Measurements from ENCODE around the gene ENTPD8.

ENTPD8 gene

GRCh38 chr9:137447722-137448601 lies 6.8 kb upstream of the ENTPD8 start:
- DNase-seq (ENCODE audit: low read depth, low spot score): no peak

DNA sequence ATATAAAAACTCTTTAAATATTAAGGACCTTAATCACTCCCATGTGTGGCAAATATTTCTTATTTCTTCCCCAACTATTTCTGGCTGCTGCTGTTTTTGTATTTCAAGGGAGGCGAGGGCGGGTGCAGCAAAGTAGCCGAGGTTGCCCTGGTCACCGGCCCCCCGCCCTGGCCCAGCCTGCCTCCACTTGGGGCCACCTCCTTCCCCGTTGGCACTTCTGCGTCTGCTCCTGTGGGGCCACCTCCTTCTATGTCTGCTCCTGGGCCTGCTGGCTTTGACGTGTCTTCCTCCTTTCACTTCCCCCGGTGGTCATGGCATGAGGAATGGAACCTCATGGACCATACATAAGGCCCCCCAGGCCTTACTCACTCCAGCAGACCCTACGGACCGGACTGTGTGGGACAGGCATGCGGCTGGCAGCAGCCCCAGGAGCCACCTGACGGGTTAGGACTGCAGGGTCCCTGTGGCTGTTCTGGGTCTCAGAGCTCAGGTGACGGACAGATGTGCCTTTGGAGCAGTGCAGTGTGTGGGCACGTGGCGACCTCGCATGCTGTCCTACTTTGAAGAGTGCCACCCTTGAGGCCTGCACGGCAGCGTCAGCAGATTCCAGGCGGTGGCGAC lies 5.8 kb upstream of the ENTPD8 start:
- no peak for DNase-seq (ENCODE audit: low read depth, low spot score)

DNA sequence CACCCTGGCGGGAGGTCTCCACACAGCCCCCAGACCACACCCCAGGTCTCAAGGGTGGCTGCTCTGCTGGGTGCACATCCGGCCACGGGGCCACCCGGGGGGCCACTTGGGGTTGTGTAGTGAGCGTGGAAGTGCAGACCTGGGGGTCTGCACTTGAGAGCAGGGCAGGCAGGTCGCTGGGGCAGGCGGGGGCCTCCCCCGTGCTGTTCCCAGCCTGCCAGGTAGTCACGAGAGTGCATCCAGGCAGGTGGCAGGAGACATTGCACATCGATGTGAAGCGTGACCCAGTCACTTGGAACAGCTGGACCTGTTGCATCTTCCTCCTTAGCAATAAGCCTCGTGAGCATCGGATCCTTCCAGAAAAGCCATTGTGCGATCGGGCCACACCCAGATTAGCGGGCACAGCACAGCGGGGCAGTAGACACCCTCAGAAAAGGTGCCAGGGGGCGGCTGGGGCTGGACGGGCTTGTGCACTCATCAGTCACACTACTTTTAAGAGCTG lies 4.8 kb upstream of the ENTPD8 start:
- no peak for DNase-seq (ENCODE audit: low read depth, low spot score)

- no peak for DNase-seq (ENCODE audit: low read depth, low spot score)
Measured at GRCh38 chr9:137445275-137445807, 4.2 kb upstream of the ENTPD8 start.

- DNase-seq (ENCODE audit: low read depth, low spot score): no peak
Measured at GRCh38 chr9:137444106-137444790, 3.1 kb upstream of the ENTPD8 start.

DNA sequence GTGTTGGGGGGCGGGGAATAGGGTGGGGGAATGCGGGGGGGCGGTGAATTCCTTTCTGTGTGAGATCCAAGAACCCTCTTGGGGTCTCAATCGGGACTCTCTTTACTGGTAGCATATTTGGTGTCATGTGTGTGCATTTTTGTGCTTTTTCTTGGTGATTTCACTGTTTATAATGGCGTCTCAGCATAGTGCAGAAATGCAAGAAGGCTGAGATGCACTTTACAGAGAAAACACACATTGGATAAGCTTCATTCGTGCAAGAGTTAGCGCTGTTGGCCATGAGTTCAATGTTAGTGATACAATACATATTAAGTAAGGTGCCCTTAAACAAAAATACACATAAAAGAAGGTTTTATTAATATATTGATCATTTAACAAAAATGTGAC lies 771 bp upstream of the ENTPD8 start:
- no peak for DNase-seq (ENCODE audit: low read depth, low spot score)

DNA sequence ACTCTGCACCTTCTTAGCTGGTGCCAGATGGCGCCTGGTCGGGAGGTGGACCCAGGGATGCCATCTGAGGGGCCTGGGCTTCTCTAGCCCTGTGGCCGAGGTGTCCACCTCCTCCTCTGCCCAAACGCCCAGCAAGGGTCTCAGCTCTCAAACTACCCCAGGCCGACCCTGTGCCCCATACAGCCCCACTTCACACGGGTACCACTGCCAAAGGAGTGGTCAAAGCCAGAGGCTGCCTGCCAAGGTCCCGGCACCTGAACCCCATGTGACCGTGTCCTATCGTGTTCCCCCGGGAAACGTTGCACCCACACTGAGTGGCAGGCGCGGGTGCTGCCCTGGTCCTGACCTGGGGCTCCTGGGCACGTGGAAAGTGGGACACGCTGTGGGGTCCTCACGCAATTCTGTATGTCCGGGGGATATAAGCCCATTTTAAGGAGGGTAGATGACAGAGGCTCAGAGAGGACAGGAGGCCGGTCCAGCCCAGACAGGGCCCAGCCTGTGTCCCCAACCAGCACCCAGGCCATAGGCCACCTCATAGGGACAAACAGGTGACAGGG lies 1.9 kb downstream of the ENTPD8 start:
- DNase-seq (ENCODE audit: low read depth, low spot score): no peak

DNA sequence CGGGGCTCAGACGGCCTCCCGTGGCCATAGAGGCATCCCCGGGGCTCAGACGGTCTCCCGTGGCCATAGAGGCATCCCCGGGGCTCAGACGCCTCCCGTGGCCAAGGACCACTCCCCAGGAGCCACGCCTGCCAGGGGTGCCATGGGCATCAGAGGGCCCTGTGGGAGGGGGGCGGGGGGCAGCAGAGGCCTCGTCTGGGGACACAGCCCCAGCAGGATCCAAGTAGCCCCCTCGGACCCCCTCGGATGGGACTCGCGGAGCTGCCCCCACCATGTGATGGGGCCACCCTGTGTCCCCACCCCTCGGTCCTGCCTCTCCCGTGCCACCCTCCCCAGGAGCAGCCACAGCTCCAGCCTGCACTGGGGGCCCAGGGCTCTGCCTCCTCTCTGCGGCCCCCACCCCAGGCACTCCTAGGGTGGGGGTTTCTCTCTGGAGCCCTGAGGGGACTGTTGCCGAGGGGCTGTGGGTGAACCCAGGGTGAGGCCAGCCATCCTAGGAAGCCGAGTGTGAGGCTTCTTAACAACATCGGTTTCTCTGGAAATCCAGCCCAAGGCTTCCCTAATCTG lies 2.5 kb downstream of the ENTPD8 start:
- no peak for DNase-seq (ENCODE audit: low read depth, low spot score)

- no peak for DNase-seq (ENCODE audit: low read depth, low spot score)
Measured at GRCh38 chr9:137437691-137438590, 3.2 kb downstream of the ENTPD8 start.

- DNase-seq (ENCODE audit: low read depth, low spot score): no peak
Measured at GRCh38 chr9:137436761-137437600, 4.2 kb downstream of the ENTPD8 start.

- no peak for DNase-seq (ENCODE audit: low read depth, low spot score)
Measured at GRCh38 chr9:137435980-137436760, 5.0 kb downstream of the ENTPD8 start.

DNA sequence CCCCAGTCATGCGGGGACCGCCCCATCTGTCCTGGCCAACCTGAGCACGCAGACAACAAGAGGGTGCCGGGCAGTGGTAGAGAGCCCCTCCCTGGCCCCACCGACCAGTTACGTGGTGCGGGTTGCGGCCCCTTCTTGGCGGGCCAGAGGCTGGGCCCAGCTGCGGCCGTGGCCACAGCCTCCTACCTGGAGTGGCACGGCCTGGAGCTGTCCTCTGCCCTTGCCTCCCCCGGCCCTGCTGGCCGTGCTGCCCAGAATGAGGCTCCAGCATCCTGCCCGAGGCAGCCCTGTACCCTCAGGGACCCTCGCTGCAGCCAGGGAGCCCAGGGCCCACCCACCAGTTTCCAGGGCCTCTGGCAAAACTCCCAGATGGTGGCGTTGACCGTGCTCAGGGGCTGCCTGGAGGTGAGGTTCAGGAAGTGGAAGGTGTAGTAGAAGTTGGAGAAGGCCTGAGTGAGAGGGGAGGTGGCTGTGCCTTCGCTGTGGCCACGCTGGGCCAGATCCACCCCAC lies 5.7 kb downstream of the ENTPD8 start:
- DNase-seq (ENCODE audit: low read depth, low spot score): no peak

DNA sequence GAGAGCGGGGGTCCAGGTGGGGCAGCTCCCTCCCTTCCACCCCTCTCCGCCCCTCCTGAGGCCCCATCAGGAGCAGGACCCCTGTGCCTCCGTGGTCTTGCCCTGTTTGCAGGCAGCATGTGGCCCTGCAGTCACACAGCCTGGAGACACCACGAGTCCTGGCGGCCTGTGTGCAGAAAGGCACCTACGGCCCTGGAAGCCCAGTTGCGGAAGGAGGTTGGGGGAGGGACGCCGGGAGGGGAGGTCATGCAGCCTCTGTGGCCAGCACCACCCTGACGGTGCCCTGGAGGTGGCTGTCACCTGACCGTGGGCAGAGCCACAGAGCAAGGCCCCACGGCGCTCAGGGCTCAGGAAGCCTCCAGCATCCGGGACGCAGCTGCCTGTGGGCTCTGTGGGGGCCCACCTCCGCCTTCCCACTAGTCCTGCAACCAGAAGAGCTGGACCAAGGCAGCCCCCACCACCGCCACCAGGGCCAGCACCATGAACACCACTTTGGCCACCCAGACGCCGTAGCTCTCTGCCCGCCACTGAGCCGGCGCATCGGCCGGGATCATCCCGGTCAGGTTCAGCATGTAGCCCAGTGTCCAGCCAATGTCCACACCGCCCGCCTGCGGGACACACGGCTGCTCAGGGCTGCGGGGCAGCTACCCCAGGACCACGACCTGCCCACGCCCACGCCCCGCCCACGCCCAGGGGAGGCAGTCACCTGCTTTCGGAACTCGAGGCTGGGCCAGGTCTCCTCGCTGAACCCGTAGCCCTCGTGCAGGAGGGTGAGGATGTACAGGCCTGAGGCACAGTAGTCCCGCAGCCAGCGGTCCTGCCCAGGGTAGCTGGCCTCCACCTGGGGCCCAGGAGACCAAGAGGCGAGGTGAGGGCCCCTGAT lies 6.4 kb downstream of the ENTPD8 start:
- DNase-seq (ENCODE audit: low read depth, low spot score): no peak

DNA sequence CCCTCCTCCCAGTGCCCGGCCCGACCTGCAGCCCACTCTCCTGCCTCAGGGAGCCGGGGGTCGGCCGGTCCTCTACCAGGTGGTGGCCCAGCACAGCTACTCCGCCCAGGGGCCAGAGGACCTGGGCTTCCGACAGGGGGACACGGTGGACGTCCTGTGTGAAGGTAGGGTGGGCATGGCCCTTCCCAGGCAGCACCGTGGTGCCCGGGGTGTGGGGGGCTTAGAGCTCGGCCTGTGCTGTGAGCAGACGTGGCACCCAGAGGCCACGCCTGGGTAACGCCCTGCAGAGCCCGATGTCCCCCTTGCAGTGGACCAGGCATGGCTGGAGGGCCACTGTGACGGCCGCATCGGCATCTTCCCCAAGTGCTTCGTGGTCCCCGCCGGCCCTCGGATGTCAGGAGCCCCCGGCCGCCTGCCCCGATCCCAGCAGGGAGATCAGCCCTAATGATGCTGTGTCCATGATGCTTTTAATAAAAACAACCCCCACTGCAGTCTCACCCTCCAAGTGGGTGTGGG lies 7.2 kb downstream of the ENTPD8 start:
- DNase-seq (ENCODE audit: low read depth, low spot score): no peak

GRCh38 chr9:137433349-137433915 lies 7.7 kb downstream of the ENTPD8 start:
- DNase-seq (ENCODE audit: low read depth, low spot score): no peak

GRCh38 chr9:137432687-137433348 lies 8.3 kb downstream of the ENTPD8 start:
- no peak for DNase-seq (ENCODE audit: low read depth, low spot score)

All from brain pericyte (primary cell).